Endothelial cell of umbilical vein (primary cell): ENCODE measurements around the gene WDR45. TPM values are rescaled to one million over a fixed set of nuclear protein-coding genes. Genes with fewer than 3 reads are reported as not detected.

Source experiments
- BruUV-seq: library from RNA; stranded (reverse); fragments of 400-500 nt; replicated peaks from 2 replicates; lab custom pipeline; 2021; lab: Mats Ljungman, UMichigan
- CTCF ChIA-PET: fragments of 300-600, 350-600 bp; sonication (Branson Sonifier 250); formaldehyde crosslinking; loops from one replicate; lab custom pipeline; 2021; ENCODE audit warnings: antibody characterized with exemption, inconsistent platforms; lab: Charles Lee
- POLR2A ChIA-PET: fragments of 300-600, 350-600 bp; sonication (Branson Sonifier 250); formaldehyde crosslinking; loops from one replicate; lab custom pipeline; 2021; ENCODE audit warnings: antibody characterized with exemption, inconsistent platforms; lab: Charles Lee
- DNase-seq: peaks from one replicate; pipeline ENCODE4 v3.0.0-alpha.2; 2011; ENCODE audit warnings: low read depth, low spot score
- FAIRE-seq: peaks from 2 replicates; lab custom pipeline; 2011; peaks lifted over from hg19 to GRCh38; lab: Jason Lieb, UNC
- H2AFZ ChIP-seq: 2 replicates; pipeline ENCODE4 v1.6.0; 2012; ENCODE audit warnings: low read depth, low read length, control low read depth, inconsistent platforms
- H3K27ac ChIP-seq: 2 replicates; pipeline ENCODE4 v1.5.1; 2011; ENCODE audit warnings: low read depth, mild to moderate bottlenecking, control low read depth, low read length, moderate library complexity; ENCODE audit not compliant: insufficient read depth
- H3K27me3 ChIP-seq, 2 experiments: 2 replicates each; pipeline versions ENCODE4 v1.6.0 to v1.6.1; 2011; ENCODE audit warnings: low read length in 2 of 2, mixed read lengths in 1 of 2; ENCODE audit not compliant: control insufficient read depth in 2 of 2, insufficient read depth in 2 of 2
- H3K36me3 ChIP-seq, 2 experiments: 2 replicates in 1 of 2; 3 replicates in 1 of 2; pipeline ENCODE4 v1.5.1; 2011; ENCODE audit warnings: low read length in 2 of 2, mild to moderate bottlenecking in 1 of 2, moderate library complexity in 1 of 2; ENCODE audit not compliant: control insufficient read depth in 2 of 2, insufficient read depth in 2 of 2; ENCODE audit errors: extremely low read depth in 1 of 2
- H3K4me1 ChIP-seq: 3 replicates; pipeline ENCODE4 v1.5.1; 2011; ENCODE audit warnings: mild to moderate bottlenecking, low read length; ENCODE audit not compliant: control insufficient read depth, insufficient read depth; ENCODE audit errors: extremely low read depth
- H3K4me2 ChIP-seq: 2 replicates; pipeline ENCODE4 v1.6.1; 2011; ENCODE audit warnings: low read length, control low read depth, mixed read lengths; ENCODE audit not compliant: insufficient read depth
- H3K4me3 ChIP-seq, 3 experiments: fragments of 200-600 bp in 1 of 3; sonication (generic), shearing (Covaris generic) in 1 of 3; replicated peaks in 1 of 3; 2 replicates each; pipeline ENCODE4 v1.5.1; 2011 to 2016; ENCODE audit warnings: control low read depth in 3 of 3, low read length in 3 of 3, mild to moderate bottlenecking in 2 of 3, inconsistent platforms in 1 of 3, low read depth in 1 of 3, moderate library complexity in 1 of 3; ENCODE audit not compliant: insufficient read depth in 1 of 3
- H3K79me2 ChIP-seq: 2 replicates; pipeline ENCODE4 v1.6.0; 2012; ENCODE audit warnings: low read length, inconsistent platforms; ENCODE audit not compliant: control insufficient read depth, insufficient read depth
- H3K9ac ChIP-seq: replicated peaks from 2 replicates; pipeline ENCODE3; 2011; ENCODE audit warnings: low read length, control low read depth; ENCODE audit not compliant: insufficient read depth; ENCODE audit errors: extremely low read depth
- H3K9me1 ChIP-seq: replicated peaks from 3 replicates; pipeline ENCODE4 v1.6.0; 2011; ENCODE audit warnings: mild to moderate bottlenecking, low read length; ENCODE audit not compliant: control insufficient read depth, insufficient read depth; ENCODE audit errors: extremely low read depth
- H3K9me3 ChIP-seq: replicated peaks from 2 replicates; pipeline ENCODE4 v1.5.1; 2012; ENCODE audit warnings: low read length, inconsistent platforms; ENCODE audit not compliant: control insufficient read depth, insufficient read depth
- H4K20me1 ChIP-seq: replicated peaks from 2 replicates; pipeline ENCODE3; 2011; ENCODE audit warnings: mild to moderate bottlenecking, low read length; ENCODE audit not compliant: control insufficient read depth, insufficient read depth; ENCODE audit errors: extremely low read depth
- EZH2 ChIP-seq: IDR thresholded peaks from 2 replicates; pipeline ENCODE4 v1.6.1; 2012; ENCODE audit warnings: borderline replicate concordance, low read depth, mild to moderate bottlenecking, moderate library complexity, low read length, inconsistent platforms; ENCODE audit not compliant: severe bottlenecking
- FOS ChIP-seq: IDR thresholded peaks from 2 replicates; pipeline ENCODE4 v1.6.1; 2011; ENCODE audit warnings: mild to moderate bottlenecking, low read length, moderate library complexity, borderline replicate concordance; ENCODE audit not compliant: insufficient read depth
- GATA2 ChIP-seq: IDR thresholded peaks from 2 replicates; pipeline ENCODE4 v1.7.0; 2011; ENCODE audit warnings: low read depth, mild to moderate bottlenecking, moderate library complexity, mixed read lengths, low read length; ENCODE audit not compliant: insufficient read length, insufficient read depth
- JUN ChIP-seq: IDR thresholded peaks from 2 replicates; pipeline ENCODE4 v1.6.1; 2011; ENCODE audit warnings: borderline replicate concordance, low read depth; ENCODE audit not compliant: insufficient read length, insufficient read depth
- POLR2A ChIP-seq: IDR thresholded peaks from 2 replicates; pipeline ENCODE4 v1.6.1; 2012; ENCODE audit warnings: low read depth, mild to moderate bottlenecking, control low read depth, low read length
- POLR2AphosphoS5 ChIP-seq: IDR thresholded peaks from 2 replicates; pipeline ENCODE4 v1.6.1; 2012; ENCODE audit warnings: low read depth, mild to moderate bottlenecking, control low read depth, low read length, moderate library complexity; ENCODE audit not compliant: insufficient read depth
- dilution Hi-C: fragments of 300-500 bp; cut with MboI; formaldehyde crosslinking; loops from one replicate; pipeline ENCODE4 v1.15.0; 2019; ENCODE audit warnings: low sequenced_read_pairs; ENCODE audit not compliant: extremely low pct_ligation_motif_present
- intact Hi-C: fragments of 100-400 bp; cut with micrococcal nuclease; formaldehyde crosslinking; loops from one replicate; pipeline ENCODE4 v1.10.0; 2022
- polyA plus RNA-seq, 4 experiments: library from polyadenylated mRNA; depleted of rRNA in 3 of 4; stranded (reverse) in 3 of 4; unstranded in 1 of 4; fragments of >200 nt; gene quantifications; 2 replicates each; pipeline versions ENCODE4 v1.2.1 to v1.2.3, GENCODE V29; 2011 to 2012; ENCODE audit warnings: missing spikeins in 1 of 4
- total RNA-seq: library from RNA; stranded (reverse); gene quantifications from 2 replicates; pipeline ENCODE4 v1.2.3, GENCODE V29; 2021
- TF ChIP-seq, protein P1 (sequence below), 2 donors: IDR thresholded peaks; 1 replicate in 1 of 2; 2 replicates in 1 of 2; pipeline ENCODE4 v1.5.1; 2011; ENCODE audit warnings: low read length in 2 of 2, mild to moderate bottlenecking in 2 of 2, moderate library complexity in 2 of 2, control low read depth in 1 of 2, inconsistent platforms in 1 of 2, low read depth in 1 of 2; ENCODE audit not compliant: insufficient read depth in 1 of 2; ENCODE audit errors: extremely low read depth in 1 of 2
- TF ChIP-seq, protein P2 (sequence below): IDR thresholded peaks from 2 replicates; pipeline ENCODE4 v1.6.1; 2011; ENCODE audit not compliant: insufficient read depth, insufficient read length

WDR45 gene
- total and polyA plus RNA-seq, 2 donors (not counting 3 experiments of a cell fraction or from before 2014, with no cell fraction given) = 32.2 to 70.4 TPM

GRCh38 chrX:49071877-49072711, 7.6 kb downstream of the WDR45 start:
- Histone ChIP-seq H4K20me1 (no peaks in the 10 kb centered on the region), H3K9me3 (no peaks in the 10 kb centered on the region), H3K9me1 (no peaks in the 10 kb centered on the region), H3K4me1 (peaks cover 9% of the 10 kb centered on the region), H3K36me3 (no peaks in the 10 kb centered on the region), H3K27me3 (no peaks in the 10 kb centered on the region), H3K27ac (no peak overlapping the region), H3K4me3 (peak overlapping the region; percentile 37 to 85 (median 63)), H3K4me2 (peak overlapping the region; percentile 86), H3K9ac (peak overlapping the region; percentile 63), H3K79me2 (peaks cover 11% of the 10 kb centered on the region), H2AFZ (peak overlapping the region; percentile 19)
- FAIRE-seq (peak; percentile 88), DNase-seq (peak; percentile 81)
- intact Hi-C loops = loop anchor here (1.0 to 10.0 kb wide), 2 partner anchors 29 to 683 kb away; partner anchors contain the start of gene TFE3
- CTCF ChIA-PET = no interaction called here
- TF ChIP-seq POLR2A (peak; percentile 41), EZH2 (no peak), GATA2 (no peak), JUN (no peak), FOS (no peak), POLR2AphosphoS5 (peak; percentile 20)
- TF ChIP-seq, protein P1, sequence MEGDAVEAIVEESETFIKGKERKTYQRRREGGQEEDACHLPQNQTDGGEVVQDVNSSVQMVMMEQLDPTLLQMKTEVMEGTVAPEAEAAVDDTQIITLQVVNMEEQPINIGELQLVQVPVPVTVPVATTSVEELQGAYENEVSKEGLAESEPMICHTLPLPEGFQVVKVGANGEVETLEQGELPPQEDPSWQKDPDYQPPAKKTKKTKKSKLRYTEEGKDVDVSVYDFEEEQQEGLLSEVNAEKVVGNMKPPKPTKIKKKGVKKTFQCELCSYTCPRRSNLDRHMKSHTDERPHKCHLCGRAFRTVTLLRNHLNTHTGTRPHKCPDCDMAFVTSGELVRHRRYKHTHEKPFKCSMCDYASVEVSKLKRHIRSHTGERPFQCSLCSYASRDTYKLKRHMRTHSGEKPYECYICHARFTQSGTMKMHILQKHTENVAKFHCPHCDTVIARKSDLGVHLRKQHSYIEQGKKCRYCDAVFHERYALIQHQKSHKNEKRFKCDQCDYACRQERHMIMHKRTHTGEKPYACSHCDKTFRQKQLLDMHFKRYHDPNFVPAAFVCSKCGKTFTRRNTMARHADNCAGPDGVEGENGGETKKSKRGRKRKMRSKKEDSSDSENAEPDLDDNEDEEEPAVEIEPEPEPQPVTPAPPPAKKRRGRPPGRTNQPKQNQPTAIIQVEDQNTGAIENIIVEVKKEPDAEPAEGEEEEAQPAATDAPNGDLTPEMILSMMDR (IDR thresholded peaks at IDR 0.05; ENCODE audit: extremely low read depth in 1 of 2, insufficient read depth in 1 of 2, low read depth in 1 of 2, low read length in 2 of 2) = no peak
- TF ChIP-seq, protein P2, sequence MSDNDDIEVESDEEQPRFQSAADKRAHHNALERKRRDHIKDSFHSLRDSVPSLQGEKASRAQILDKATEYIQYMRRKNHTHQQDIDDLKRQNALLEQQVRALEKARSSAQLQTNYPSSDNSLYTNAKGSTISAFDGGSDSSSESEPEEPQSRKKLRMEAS = peak; percentile 16
- BruUV-seq = no TSS peak
- dilution Hi-C loops = no loop called here
- POLR2A ChIA-PET = no interaction called here
